ENCODE results near the gene CNN2. TPM values are rescaled to one million over a fixed set of nuclear protein-coding genes. Genes with fewer than 3 reads are reported as not detected.

Gene CNN2
- total RNA-seq, 4 donors from 2014 or later: 60.7 to 88.2 (median 82.2) TPM

- no peak overlapping the region for H3K27ac ChIP-seq
- H3K36me3 ChIP-seq: peaks cover 8 to 12% of the 10 kb centered on the region in 2 donors
- intact Hi-C loops (cut with DNase I): no loop called here
- TF ChIP-seq CTCF (IDR thresholded peaks at IDR 0.05) (no peak), POLR2A (IDR thresholded peaks at IDR 0.05) (no peak)
- peaks cover 10 to 23% of the 10 kb centered on the region in 2 donors for H3K4me1 ChIP-seq
- H3K27me3 ChIP-seq: no peaks in the 10 kb centered on the region
- no peak overlapping the region for H3K4me3 ChIP-seq (replicated peaks in 1 of 3)
- DNase-seq: no peak
- no peaks in the 10 kb centered on the region for H3K9me3 ChIP-seq
- WGBS, 2 donors: 82 to 84% methylated on average over 17 to 21 of the region's 22 CpGs
These were observed 11.2 kb downstream of the CNN2 start for GRCh38 chr19:1037621-1038064.

- H3K9me3 ChIP-seq: no peaks in the 10 kb centered on the region
- intact Hi-C loops (cut with DNase I): no loop called here
- no peak overlapping the region for H3K27ac ChIP-seq
- peaks cover 0 to 6% of the 10 kb centered on the region in 2 donors for H3K36me3 ChIP-seq
- no peak for TF ChIP-seq POLR2A (IDR thresholded peaks at IDR 0.05)
- TF ChIP-seq CTCF (IDR thresholded peaks at IDR 0.05): no peak
- H3K4me1 ChIP-seq: peaks cover 10 to 29% of the 10 kb centered on the region in 2 donors
- H3K4me3 ChIP-seq (replicated peaks in 1 of 3): no peak overlapping the region
- no peaks in the 10 kb centered on the region for H3K27me3 ChIP-seq
- 72 to 77% methylated on average over 22 of the region's 22 CpGs for WGBS, 2 donors
- DNase-seq: no peak
These were observed 12.7 kb downstream of the CNN2 start for GRCh38 chr19:1038978-1039645.

- intact Hi-C loops (cut with DNase I): no loop called here
- 6 to 8% methylated on average over 16 to 19 of the region's 56 CpGs for WGBS, 2 donors
- H3K27ac ChIP-seq: peak within 1 kb of the TSS in 1 of 3 donors; percentile 18
- no peaks in the 10 kb centered on the region for H3K9me3 ChIP-seq
- H3K4me1 ChIP-seq: peaks cover 10 to 29% of the 10 kb centered on the region in 2 donors
- peak; percentile 99 for DNase-seq
- peak in 1 of 6 experiments; percentile 28 for TF ChIP-seq CTCF (IDR thresholded peaks at IDR 0.05)
- peak; percentile 22 to 87 for TF ChIP-seq POLR2A (IDR thresholded peaks at IDR 0.05)
- H3K36me3 ChIP-seq: peaks cover 0 to 6% of the 10 kb centered on the region in 2 donors
- peak within 1 kb of the TSS in 2 of 3 donors; percentile 35 to 44 for H3K4me3 ChIP-seq (replicated peaks in 1 of 3)
- H3K27me3 ChIP-seq: no peaks in the 10 kb centered on the region
These were observed 13.5 kb downstream of the CNN2 start, which contains the start of gene ABCA7 for GRCh38 chr19:1039646-1040475. ABCA7 (plus strand) TSS chr19:1040107; CDS start chr19:1041362, 1,255 bp downstream.

DNA sequence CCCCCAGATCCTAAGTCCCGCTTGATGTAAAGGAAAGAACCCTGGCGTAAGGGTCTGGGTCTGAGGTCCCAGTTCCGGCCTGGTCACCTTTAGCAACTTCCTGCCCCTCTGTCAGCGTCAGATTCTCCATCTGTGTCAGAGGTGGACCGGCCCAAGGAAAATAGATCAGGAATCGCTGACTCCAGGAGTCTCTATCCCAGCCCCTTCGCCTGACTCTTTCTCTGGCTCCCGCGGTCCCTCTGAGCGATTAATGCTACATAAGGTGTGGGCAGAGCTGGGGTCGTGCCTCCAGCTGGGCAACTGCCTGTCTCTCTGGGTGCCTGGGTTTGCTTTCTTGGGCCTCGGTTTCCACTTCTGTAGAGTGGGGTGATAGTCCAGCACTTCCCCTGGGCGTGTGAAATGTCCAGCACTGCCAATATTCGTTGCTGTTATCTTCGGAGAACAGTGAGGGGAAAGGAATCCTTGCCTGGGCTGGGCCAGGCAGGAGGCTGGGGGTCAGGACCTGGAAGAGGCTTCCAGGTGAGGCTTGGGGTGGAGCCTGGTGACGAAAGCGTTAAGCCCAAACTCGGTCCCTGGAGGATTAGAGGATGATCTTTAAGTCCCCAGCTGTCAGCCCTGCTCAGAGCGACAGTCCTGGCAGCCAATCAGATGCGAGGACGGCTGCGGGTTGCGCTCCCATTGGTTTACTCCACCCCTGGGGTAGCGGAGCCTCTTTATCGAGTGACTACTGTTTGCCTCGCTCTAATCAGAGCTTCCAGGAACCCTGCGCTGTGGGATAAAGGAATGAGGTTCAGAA lies 14.3 kb downstream of the CNN2 start:
- no peak for TF ChIP-seq POLR2A (IDR thresholded peaks at IDR 0.05)
- TF ChIP-seq CTCF (IDR thresholded peaks at IDR 0.05): no peak
- Histone ChIP-seq H3K4me3 (replicated peaks in 1 of 3) (peak overlapping the region in 2 of 3 donors; percentile 35 to 44), H3K27ac (peak overlapping the region in 1 of 3 donors; percentile 18), H3K9me3 (no peaks in the 10 kb centered on the region), H3K36me3 (peaks cover 0 to 6% of the 10 kb centered on the region in 2 donors), H3K27me3 (no peaks in the 10 kb centered on the region), H3K4me1 (peaks cover 10 to 29% of the 10 kb centered on the region in 2 donors)
- DNase-seq: peak; percentile 86 to 87
- 2 to 9% methylated on average over 18 to 25 of the region's 27 CpGs for WGBS, 2 donors
- intact Hi-C loops (cut with DNase I): no loop called here

Data from thyroid gland (tissue), 4 donors.